GM12878 (cell line): ENCODE results near the gene SCRG1. TPM values are rescaled to one million over a fixed set of nuclear protein-coding genes. Genes with fewer than 3 reads are reported as not detected.

Source experiments
- ATAC-seq: fragments of 200-7000 bp; cut with Tn5 transposase; 3 replicates; pipeline ENCODE4 v1.9.1; 2020; ENCODE audit warnings: mild to moderate bottlenecking, moderate library complexity
- BruUV-seq: library from RNA; stranded (reverse); fragments of 400-500 nt; replicated peaks from 2 replicates; lab custom pipeline; 2021; lab: Mats Ljungman, UMichigan
- CTCF ChIA-PET: fragments of 300-600 bp; sonication (Branson Sonifier 250); formaldehyde crosslinking; extraction: SDS; loops from one replicate; lab custom pipeline; 2021; ENCODE audit warnings: inconsistent platforms; lab: Yijun Ruan, JAX
- POLR2A ChIA-PET: fragments of 350-600 bp; formaldehyde crosslinking; extraction: SDS; loops from one replicate; lab custom pipeline; 2021; ENCODE audit warnings: inconsistent platforms; lab: Charles Lee
- RAD21 ChIA-PET: fragments of 300-600 bp; sonication (Branson Sonifier 250); formaldehyde crosslinking; loops from one replicate; lab custom pipeline; 2023; ENCODE audit warnings: antibody characterized with exemption; ENCODE audit not compliant: unreplicated experiment; lab: Charles Lee
- SMC1A ChIA-PET: fragments of 300-600 bp; sonication (Branson Sonifier 250); formaldehyde crosslinking; loops from one replicate; lab custom pipeline; 2023; ENCODE audit not compliant: unreplicated experiment, uncharacterized antibody; lab: Charles Lee
- DNase-seq: peaks from one replicate; pipeline ENCODE4 v3.0.0-alpha.2; 2011; ENCODE audit warnings: low read depth, low spot score
- FAIRE-seq: peaks from 3 replicates; lab custom pipeline; 2011; peaks lifted over from hg19 to GRCh38; lab: Jason Lieb, UNC
- H2AFZ ChIP-seq: 2 replicates; pipeline ENCODE4 v1.6.0; 2011; ENCODE audit warnings: low read depth, low read length, control low read depth; ENCODE audit not compliant: control insufficient read depth
- H3K27ac ChIP-seq: 2 replicates; pipeline ENCODE4 v1.5.1; 2011; ENCODE audit warnings: control low read depth; ENCODE audit not compliant: control insufficient read depth, insufficient read depth
- H3K27me3 ChIP-seq, 2 experiments: replicated peaks in 1 of 2; 2 replicates each; pipeline versions ENCODE4 v1.6.0 to v1.6.1; 2011; ENCODE audit warnings: low read length in 1 of 2; ENCODE audit not compliant: control insufficient read depth in 2 of 2, insufficient read depth in 2 of 2
- H3K36me3 ChIP-seq, 2 experiments: 2 replicates each; pipeline ENCODE4 v1.5.1; 2011; ENCODE audit warnings: low read length in 1 of 2; ENCODE audit not compliant: control insufficient read depth in 2 of 2, insufficient read depth in 2 of 2
- H3K4me1 ChIP-seq: 2 replicates; pipeline ENCODE4 v1.6.1; 2011; ENCODE audit warnings: mild to moderate bottlenecking, low read length, moderate library complexity, mixed read lengths; ENCODE audit not compliant: control insufficient read depth, insufficient read depth
- H3K4me2 ChIP-seq: 2 replicates; pipeline ENCODE4 v1.6.0; 2011; ENCODE audit warnings: control low read depth; ENCODE audit not compliant: control insufficient read depth, insufficient read depth
- H3K4me3 ChIP-seq: fragments of 200-600 bp; sonication (generic); 2 replicates; pipeline ENCODE4 v1.5.1; 2016
- H3K79me2 ChIP-seq: 2 replicates; pipeline ENCODE4 v1.6.0; 2011; ENCODE audit warnings: low read length; ENCODE audit not compliant: control insufficient read depth, insufficient read depth
- H3K9ac ChIP-seq: 2 replicates; pipeline ENCODE4 v1.8.0; 2011; ENCODE audit warnings: low read length, control low read depth, mixed read lengths; ENCODE audit not compliant: control insufficient read depth, insufficient read depth
- H3K9me3 ChIP-seq: replicated peaks from 3 replicates; pipeline ENCODE4 v1.5.1; 2011; ENCODE audit warnings: mild to moderate bottlenecking, low read length; ENCODE audit not compliant: control insufficient read depth, insufficient read depth
- H4K20me1 ChIP-seq: 2 replicates; pipeline ENCODE4 v1.6.0; 2011; ENCODE audit not compliant: control insufficient read depth, insufficient read depth
- ATF2 ChIP-seq: IDR thresholded peaks from 2 replicates; pipeline ENCODE4 v1.6.1; 2012; ENCODE audit warnings: low read length, inconsistent platforms
- BHLHE40 ChIP-seq, 2 experiments: fragments of 450-650 bp in 1 of 2; IDR thresholded peaks; 2 replicates each; pipeline ENCODE4 v1.6.1; 2011 to 2017; ENCODE audit warnings: low read depth in 2 of 2, borderline replicate concordance in 1 of 2, improper control_type of control experiment in 1 of 2, low read length in 1 of 2, mild to moderate bottlenecking in 1 of 2
- CTCF ChIP-seq, 3 experiments: IDR thresholded peaks in 2 of 3; conservative IDR thresholded peaks in 1 of 3; 2 replicates each; pipeline ENCODE4 v1.5.1; 2011; ENCODE audit warnings: low read depth in 3 of 3, low read length in 3 of 3, mild to moderate bottlenecking in 3 of 3, control low read depth in 2 of 3, moderate library complexity in 2 of 3, inconsistent platforms in 1 of 3, mixed read lengths in 1 of 3; ENCODE audit not compliant: control insufficient read depth in 2 of 3, insufficient read depth in 1 of 3; ENCODE audit errors: extremely low read depth in 1 of 3
- FOXM1 ChIP-seq: IDR thresholded peaks from 2 replicates; pipeline ENCODE4 v1.6.1; 2012; ENCODE audit warnings: low read depth, mild to moderate bottlenecking, inconsistent platforms, low read length, moderate library complexity
- HCFC1 ChIP-seq: fragments of 150-350 bp; IDR thresholded peaks from 2 replicates; pipeline ENCODE4 v1.6.1; 2014; ENCODE audit warnings: low read length
- RAD51 ChIP-seq: fragments of 450-650 bp; IDR thresholded peaks from 2 replicates; pipeline ENCODE4 v1.6.1; 2016; ENCODE audit warnings: moderate library complexity, mild to moderate bottlenecking, inconsistent platforms
- USF1 ChIP-seq: IDR thresholded peaks from 2 replicates; pipeline ENCODE4 v1.6.1; 2011; ENCODE audit warnings: borderline replicate concordance, low read depth, mild to moderate bottlenecking, moderate library complexity, mixed read lengths, low read length; ENCODE audit not compliant: insufficient read depth; ENCODE audit errors: extremely low read length
- ZBED1 ChIP-seq: IDR thresholded peaks from 2 replicates; pipeline ENCODE4 v1.6.1; 2016; ENCODE audit warnings: borderline replicate concordance
- ZBTB33 ChIP-seq: fragments of 450-650 bp; IDR thresholded peaks from 2 replicates; pipeline ENCODE4 v1.6.1; 2017; ENCODE audit warnings: mild to moderate bottlenecking
- in situ Hi-C: fragments of 300-500 bp; cut with MboI; formaldehyde crosslinking; loops from 9 replicates; pipeline ENCODE4 v1.14.3; 2018; ENCODE audit warnings: mixed read lengths
- intact Hi-C: fragments of 100-400 bp; cut with micrococcal nuclease; formaldehyde crosslinking; loops from one replicate; pipeline ENCODE4 v1.14.2; 2022; ENCODE audit not compliant: unreplicated experiment
- polyA plus RNA-seq, 11 experiments: library from polyadenylated mRNA; depleted of rRNA in 4 of 11; unstranded in 6 of 11; stranded (reverse) in 5 of 11; fragments of >200 nt; fragmentation: Nextera tagmentation in 4 of 11; fragmentation: Illumina TruSeq in 1 of 11; extraction: Ambion mirVana in 4 of 11; extraction: Trizol in 1 of 11; gene quantifications; 1 replicate in 1 of 11; 2 replicates in 10 of 11; pipeline versions ENCODE4 v1.2.1 to v1.2.3, GENCODE V29; 2011 to 2016; ENCODE audit warnings: inconsistent platforms in 2 of 11, missing spikeins in 2 of 11, low read depth in 1 of 11
- total RNA-seq, 4 experiments: library from RNA; depleted of rRNA in 3 of 4; stranded (reverse); fragments of >200 nt in 3 of 4; fragmentation: Illumina TruSeq in 1 of 4; extraction: Trizol in 1 of 4; gene quantifications; 2 replicates each; pipeline versions ENCODE4 v1.2.1 to v1.2.3, GENCODE V29; 2013 to 2021

Gene SCRG1
- total and polyA plus RNA-seq, 10 of the 15 experiments (the other 5 are each of a cell fraction or from before 2014, with no cell fraction given), result 0.02 to 0.58 (median 0.54) TPM; not detected in 7

- TF ChIP-seq USF1 (no peak), BHLHE40 (IDR thresholded peaks at IDR 0.05; ENCODE audit: borderline replicate concordance in 1 of 2, low read depth in 2 of 2, low read length in 1 of 2) (no peak)
- TF ChIP-seq, all 136 proteins: peak for 0
Measured at GRCh38 chr4:173401063-173401462, 2.1 kb upstream of the SCRG1 start (continued).

GRCh38 chr4:173398220-173398619 is 696 bp downstream of the SCRG1 start:
- ChIA-PET POLR2A (no interaction called here), RAD21 (interaction anchor here (1.0 kb wide), 1 partner anchor 97 kb away, joined by 3 read pairs; no protein-coding TSS in a partner anchor), SMC1A (interaction anchor here (1.1 to 1.9 kb wide), 5 partner anchors 11 to 127 kb away, joined by 3 to 4 read pairs (median 3); no protein-coding TSS in a partner anchor), CTCF (interaction anchor here (1.3 to 1.8 kb wide), 3 partner anchors 23 to 385 kb away, joined by 3 to 9 read pairs (median 4); no protein-coding TSS in a partner anchor)
- FAIRE-seq, result no peak
- ATAC-seq, result no peak
- BruUV-seq, result no TSS peak
- in situ Hi-C loops (no loop called here), intact Hi-C loops (no loop called here)
- no peak overlapping the region for H2AFZ ChIP-seq
- no peak overlapping the region for H3K9ac ChIP-seq
- TF ChIP-seq RAD51, result no peak
- no peak for TF ChIP-seq ZBTB33
- TF ChIP-seq ZBED1, result no peak
- TF ChIP-seq HCFC1, result no peak
- no peak for TF ChIP-seq FOXM1
- TF ChIP-seq CTCF (IDR thresholded peaks at IDR 0.05 in 2 of 3, conservative IDR thresholded peaks at IDR 0.05 in 1 of 3; ENCODE audit: control insufficient read depth in 2 of 3, extremely low read depth in 1 of 3, insufficient read depth in 1 of 3, low read depth in 3 of 3, low read length in 3 of 3), result no peak
- TF ChIP-seq ATF2, result no peak
- H4K20me1 ChIP-seq, result no peaks in the 10 kb centered on the region
- no peaks in the 10 kb centered on the region for H3K27me3 ChIP-seq
- no peak for DNase-seq
- no peak overlapping the region for H3K27ac ChIP-seq
- no peaks in the 10 kb centered on the region for H3K9me3 ChIP-seq
- H3K4me1 ChIP-seq, result no peaks in the 10 kb centered on the region
- H3K4me3 ChIP-seq, result no peak overlapping the region
- H3K79me2 ChIP-seq, result no peaks in the 10 kb centered on the region
- no peak overlapping the region for H3K4me2 ChIP-seq
- no peaks in the 10 kb centered on the region for H3K36me3 ChIP-seq
